ENCODE data around the gene NLRP6.
"Not testable (repeated sequence)": the region's sequence is repeated elsewhere in the genome, so short reads cannot be mapped to it uniquely, and the experiment has no call there.

Gene NLRP6

DNA sequence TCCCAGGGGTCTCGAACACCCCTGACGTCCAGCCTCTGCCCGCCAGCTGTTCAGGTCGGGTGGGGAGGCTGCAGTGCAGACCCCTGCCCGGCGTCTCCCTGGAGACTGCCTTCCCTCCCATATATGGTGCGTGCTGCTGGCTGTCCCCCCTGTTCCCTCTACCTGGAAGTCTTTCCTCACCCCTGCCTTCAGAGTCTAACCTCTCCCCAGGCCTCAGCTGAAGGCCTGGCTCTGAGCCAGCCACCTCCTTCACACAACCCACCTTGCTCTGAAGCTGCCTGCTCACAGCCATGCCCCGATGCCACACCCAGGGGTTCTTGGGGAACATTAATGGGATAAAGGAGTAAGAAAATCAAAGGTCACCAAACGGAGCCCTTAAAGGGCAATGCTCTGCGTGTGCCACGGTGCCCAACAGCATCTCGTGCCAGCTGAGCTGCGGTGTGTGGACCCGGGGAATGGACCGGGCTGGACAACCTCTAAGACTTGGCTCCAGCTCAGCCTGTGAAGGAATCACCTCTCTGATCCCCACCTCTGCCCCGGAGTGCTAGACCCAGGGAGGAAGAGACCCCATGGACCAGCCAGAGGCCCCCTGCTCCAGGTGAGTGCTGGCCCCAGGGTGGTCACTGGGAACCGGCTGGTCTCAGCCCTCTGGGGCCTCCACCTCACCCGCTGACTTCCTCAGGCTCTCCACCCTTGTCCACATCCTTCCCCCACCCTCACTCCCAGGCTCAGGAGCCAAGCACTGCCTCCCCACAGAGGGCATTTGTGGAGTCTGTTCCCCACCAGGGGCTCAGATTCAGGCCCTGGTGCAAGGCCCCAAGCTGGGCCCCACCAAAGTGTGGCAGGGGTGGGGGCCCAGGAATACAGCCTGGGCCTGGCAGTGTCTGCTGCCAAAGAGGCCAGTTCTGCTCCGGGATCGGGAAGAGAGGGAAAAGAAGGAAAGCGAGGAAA, at the start of gene NLRP6:
Gene NLRP6, plus strand, starts transcription at position 407 of the 951 bp plus-strand sequence. Its CDS starts 163 bp downstream, at position 570.
- in situ Hi-C loops (cut with HindIII; ENCODE audit: low sequenced_read_pairs): no loop called here

DNA sequence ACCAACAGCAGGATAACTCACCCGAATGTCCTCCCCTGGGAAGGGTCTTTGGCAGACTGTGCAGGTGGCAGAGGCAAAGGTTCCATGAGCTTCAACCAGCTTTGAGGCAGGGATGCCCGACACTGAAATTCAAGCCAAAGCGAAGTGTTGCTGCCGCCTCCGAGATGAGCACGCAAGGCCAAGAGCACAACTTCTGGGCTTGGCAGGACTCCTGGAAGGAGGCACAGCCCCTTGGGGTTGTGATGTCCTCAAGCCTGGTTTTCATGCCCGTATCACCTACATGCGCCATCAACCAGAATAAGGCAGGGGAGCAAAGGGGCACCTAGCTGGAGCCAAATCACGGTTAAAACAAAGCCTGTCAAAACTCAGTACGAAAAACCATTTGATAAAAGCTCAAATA, 47.8 kb upstream of the NLRP6 start:
- in situ Hi-C loops (cut with HindIII; ENCODE audit: low sequenced_read_pairs): no loop called here

DNA sequence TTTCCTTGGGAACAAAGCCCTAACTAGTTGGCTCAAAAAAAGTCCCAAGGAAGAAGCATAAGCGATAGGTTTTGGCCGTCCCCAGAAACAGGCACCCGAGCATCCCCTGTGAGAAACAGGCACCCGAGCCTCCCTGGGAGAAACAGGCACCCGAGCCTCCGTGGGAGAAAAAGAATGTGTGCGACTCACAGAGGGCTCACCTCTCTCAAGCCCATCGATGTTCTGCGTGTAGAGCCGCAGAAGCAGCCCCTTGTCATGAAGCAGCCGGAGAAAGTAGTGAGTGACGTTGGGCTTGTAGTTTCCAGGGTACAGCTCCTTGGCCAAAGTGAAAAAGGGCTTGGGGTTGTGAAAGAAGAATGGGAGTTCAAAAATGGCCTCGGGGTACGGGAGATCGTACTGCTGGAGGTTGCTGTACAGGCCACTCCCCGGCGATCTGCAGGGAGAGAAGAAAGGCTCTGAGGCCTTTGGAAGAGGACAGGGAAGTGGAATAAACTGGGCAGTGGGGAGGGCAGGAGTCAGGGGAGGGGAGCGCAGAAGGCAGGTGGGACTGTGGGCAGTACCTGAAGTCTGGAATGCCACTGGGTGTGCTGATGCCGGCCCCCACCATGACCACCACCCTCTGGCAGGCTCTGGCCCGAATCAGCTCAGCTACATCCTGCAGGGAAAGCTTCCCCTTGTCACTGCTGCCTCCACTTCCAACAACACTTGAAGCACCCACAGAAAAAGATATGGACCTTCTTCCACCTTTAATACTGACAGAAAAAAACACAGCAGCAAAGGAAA, 45.2 kb upstream of the NLRP6 start:
- in situ Hi-C loops (cut with HindIII; ENCODE audit: low sequenced_read_pairs): no loop called here

DNA sequence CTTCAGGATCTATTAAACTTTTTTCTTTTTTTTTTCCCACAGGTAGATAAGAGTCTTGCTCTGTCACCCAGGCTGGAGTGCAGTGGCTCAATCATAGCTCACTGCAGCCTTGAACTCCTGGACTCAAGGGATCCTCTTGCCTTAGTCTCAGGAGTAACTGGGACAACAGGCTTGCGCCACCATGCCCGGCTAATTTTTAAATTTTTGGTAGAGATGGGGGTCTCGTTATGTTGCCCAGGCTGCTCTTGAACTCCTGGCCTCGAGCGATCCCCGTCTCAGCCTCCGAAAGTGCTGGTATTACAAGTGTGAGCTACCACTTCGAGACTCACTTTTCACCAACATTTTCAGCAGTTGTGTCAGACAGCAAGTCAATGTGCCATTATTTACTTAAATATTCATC, 43.0 kb upstream of the NLRP6 start:
- in situ Hi-C loops (cut with HindIII; ENCODE audit: low sequenced_read_pairs): no loop called here

DNA sequence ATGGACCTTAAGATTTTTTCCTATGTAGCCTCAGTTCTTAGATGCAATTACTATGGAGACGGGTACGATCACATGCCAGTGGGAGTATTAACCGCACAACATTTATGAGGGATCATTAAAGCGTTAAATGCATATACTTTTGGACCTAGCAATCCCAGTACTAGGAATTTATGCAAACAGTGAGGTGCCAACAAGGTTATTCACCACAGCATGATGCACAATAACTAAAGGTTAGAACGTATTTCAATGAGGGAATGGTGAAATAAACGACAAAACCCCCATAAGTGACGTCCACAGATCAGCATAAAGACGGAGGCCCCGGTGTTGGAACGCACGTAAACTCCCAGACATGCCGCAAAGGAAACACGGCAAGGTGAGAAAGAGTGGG, 42.6 kb upstream of the NLRP6 start:
- in situ Hi-C loops (cut with HindIII; ENCODE audit: low sequenced_read_pairs): no loop called here

DNA sequence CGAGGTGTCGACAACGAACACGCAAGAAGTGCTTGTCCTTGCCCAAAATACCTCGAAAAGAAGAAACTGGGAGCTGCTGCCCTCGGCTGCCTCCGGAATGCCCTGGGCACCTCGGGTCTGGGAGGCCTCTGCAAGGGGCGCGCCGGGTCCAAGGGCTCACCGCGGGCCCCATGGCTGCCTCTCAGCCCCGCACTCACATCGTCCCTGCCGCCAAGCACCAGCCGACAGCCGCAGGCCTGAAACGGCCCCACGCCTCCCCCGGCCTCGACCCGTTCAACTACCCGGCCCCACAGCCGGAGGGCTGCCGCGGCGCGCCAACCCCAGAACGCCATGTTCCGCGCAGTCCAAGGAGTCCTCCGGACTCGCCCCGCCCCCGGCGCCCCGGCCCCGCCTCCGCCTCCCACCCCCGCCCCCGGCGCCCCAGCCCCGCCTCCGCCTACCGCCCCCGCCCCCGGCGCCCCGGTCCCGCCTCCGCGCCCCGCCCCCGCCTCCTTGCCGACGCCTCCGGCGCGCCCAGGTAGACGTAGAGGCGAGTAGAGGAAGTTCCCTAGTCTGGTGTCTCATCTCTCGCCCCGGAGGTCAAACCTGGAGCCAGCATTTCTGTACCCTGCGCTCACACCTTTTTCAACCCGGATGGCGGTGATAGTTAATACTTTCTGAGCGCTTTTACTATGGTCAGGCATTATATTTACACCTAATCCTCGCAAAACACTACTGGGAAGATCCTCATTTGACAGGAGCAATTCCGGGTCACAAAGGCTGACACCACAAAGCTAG, 42.0 kb upstream of the NLRP6 start, which contains the start of gene SIRT3:
Gene SIRT3, minus strand, starts transcription at position 346 of the 777 bp plus-strand sequence. Its CDS starts 14 bp downstream, at position 332.
- in situ Hi-C loops (cut with HindIII; ENCODE audit: low sequenced_read_pairs): no loop called here

DNA sequence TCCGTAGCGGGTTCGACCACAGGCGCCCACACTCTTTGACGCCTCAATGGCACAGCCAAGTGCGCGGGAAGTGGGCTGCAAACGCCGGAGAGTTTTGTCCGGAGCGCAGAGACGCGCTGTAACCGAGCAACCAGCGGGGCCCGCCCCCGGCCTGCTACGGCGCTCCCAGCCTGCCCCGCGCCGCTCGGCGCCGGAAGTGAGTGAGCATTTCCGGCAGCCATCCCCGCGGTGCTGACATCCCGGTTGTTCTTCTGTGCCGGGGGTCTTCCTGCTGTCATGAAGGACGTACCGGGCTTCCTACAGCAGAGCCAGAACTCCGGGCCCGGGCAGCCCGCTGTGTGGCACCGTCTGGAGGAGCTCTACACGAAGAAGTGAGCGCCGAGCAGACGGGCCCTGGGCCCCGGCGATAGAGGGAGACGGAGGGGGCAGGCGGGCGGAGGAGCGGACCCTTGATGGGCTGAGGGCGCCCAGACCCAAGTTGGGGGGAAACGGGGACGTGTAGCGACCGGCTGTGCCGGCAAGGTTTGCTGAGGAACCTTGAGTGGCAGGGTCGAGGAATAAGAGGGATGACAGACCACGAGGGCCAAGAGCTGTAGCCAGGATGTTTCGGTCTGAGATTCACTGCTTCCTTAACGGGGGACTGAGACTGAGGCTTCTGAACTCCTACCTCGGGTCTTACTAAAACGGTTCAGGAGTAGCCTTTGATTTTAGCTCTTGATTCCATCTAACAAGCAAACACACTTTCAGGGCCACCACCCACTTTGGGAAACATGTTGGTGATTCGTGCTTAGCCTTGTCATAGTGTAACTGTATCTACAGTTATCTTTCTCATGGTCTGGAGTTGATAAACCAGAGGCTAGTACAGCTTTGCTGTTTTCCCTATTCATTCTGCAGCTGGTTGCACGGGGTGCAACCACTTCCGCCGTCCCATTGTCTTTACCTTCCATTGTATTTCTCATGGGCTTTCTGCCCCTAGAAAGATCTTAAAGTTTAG, 41.1 kb upstream of the NLRP6 start, which contains the start of gene PSMD13:
Gene PSMD13, plus strand, starts transcription at position 203 of the 994 bp plus-strand sequence. Its CDS starts 74 bp downstream, at position 277.
- in situ Hi-C loops (cut with HindIII; ENCODE audit: low sequenced_read_pairs): no loop called here

DNA sequence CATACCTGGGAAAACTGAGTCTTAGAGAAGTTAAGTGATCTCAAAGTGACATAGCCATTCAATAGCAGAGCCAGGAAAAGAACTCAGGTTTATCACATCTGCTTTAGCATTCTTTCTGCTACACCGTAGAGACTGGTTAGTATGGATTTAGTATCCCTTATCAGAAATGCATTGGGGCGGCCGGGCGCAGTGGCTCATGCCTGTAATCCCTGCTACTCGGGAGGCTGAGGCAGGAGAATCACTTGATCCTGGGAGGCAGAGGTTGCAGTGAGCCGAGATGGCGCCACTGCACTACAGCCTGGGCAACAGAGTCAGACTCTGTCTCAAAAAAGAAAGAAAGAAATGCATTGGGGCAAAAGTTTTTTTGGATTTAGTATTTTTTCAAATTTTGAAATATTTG, 39.9 kb upstream of the NLRP6 start:
- in situ Hi-C loops (cut with HindIII; ENCODE audit: low sequenced_read_pairs): not testable (repeated sequence)

DNA sequence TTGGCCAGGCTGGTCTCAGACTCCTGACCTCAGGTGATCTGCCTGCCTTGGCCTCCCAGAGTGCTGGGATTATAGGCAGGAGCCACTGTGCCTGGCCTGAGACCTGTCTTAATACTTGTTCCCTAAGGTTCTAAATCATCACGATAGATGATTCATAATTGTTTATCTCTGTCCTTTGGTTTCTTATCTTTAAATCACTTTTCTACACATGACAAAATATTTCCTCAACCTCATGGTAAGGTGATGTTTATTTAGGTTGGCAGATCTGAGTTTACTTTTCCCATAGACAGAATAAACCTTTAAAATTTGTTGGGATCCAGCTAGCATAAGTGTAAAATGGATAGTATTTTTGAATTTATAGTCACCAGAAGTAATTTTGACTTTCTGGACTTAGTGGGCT, 37.9 kb upstream of the NLRP6 start:
- in situ Hi-C loops (cut with HindIII; ENCODE audit: low sequenced_read_pairs): no loop called here

DNA sequence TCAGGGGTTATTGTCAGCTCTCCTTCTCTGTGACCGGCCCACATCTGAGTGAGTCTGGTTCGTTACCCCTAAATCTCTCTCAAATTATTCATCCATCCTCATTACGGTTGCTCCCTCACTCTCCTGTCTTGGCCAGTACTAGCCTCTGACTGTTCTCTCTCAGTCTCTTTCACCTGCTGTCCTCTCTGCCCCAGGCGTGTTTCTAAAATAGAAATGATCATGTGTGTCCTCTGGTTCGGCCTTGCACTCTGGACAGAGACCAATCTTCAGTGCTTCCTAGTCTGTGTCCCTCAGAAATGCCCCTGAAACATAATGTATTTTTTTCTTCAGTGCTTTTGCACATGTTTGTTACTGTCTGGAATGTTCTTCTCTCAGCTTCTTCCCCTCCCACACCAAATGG, 36.6 kb upstream of the NLRP6 start:
- in situ Hi-C loops (cut with HindIII; ENCODE audit: low sequenced_read_pairs): no loop called here

DNA sequence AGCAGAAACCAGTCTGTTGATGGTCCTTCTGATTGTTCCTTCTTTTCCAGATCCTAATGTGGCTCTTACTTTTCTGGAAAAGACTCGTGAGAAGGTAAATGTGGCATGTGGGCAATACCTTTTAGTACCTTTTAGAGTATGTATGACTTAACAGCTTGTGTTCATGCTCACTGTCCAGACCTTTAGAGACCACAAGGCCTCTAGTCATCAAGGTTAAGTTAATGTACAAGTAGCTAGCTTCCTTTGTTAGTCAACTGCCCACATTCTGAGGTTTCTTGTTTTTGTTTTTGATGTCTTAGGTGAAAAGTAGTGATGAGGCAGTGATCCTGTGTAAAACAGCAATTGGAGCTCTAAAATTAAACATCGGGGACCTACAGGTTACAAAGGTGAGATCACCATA, 33.8 kb upstream of the NLRP6 start:
- in situ Hi-C loops (cut with HindIII; ENCODE audit: low sequenced_read_pairs): no loop called here

DNA sequence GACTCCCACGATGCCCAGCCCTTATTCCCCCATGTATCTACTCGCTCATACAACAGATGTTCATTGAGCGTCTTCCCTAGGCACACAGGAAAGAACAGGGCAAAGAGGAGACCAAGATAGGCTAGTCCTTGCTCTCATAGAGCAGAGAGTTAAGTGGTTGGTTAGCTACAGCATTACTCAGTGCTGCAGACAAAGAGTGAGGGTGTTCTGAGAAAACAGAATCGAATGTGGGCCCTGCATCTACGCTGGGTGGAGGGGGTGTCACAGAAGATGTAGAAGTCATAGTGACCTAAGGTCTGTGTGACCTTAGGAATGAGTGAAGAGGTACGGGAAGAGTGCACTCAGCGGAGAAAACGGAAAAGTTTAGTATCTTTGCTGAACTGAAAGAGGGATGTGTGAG, 29.1 kb upstream of the NLRP6 start:
- in situ Hi-C loops (cut with HindIII; ENCODE audit: low sequenced_read_pairs): no loop called here

DNA sequence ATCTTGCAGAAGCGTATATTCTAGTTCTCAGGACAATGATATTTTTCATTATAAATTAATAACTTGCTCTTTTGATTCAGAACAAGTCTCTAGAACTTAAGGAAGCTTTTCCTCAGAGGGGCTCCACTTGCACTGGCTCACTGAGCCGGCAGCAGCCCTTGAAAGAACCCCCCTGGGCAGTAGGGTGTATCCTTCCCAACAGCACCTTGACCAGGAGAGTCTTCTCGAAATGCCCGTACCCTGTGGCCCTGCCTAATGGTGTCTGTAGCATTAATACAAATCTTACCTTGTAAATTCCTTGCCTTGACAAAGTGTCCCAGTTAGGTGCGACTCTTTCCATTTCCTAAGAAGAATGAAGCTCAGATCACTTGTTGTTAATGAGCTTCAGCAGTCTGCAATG, 27.9 kb upstream of the NLRP6 start:
- in situ Hi-C loops (cut with HindIII; ENCODE audit: low sequenced_read_pairs): loop anchor here (10.0 kb wide), 2 partner anchors 85 to 205 kb away; partner anchors contain the start of gene PTDSS2

DNA sequence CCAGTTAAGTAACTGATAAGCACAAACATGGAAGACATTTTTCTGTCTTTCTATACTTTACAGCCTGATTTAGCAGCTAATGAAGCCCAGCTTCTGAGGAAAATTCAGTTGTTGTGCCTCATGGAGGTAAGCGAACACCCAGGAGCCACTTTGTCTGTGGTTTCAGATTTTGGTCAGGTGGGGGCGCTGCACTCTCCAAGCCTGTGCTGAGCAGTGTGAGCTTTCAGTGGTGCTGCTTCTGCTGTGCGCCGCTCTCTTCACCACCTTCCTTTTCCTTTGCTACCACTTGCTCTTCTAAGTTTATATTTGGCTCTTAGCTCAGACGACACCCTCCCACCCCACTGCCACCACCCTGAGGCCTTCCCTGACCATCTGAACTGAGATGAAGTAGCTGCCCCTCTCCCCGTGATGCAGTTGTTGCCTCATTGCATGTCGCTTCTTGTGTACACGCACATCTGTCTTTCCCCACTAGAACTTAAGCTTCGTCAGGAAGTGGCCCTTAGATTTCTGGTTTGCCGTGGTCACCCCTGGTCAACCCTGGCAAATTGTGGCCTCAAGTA, 27.4 kb upstream of the NLRP6 start:
- in situ Hi-C loops (cut with HindIII; ENCODE audit: low sequenced_read_pairs): loop anchor here (10.0 kb wide), 2 partner anchors 84 to 204 kb away; partner anchors contain the start of gene PTDSS2

DNA sequence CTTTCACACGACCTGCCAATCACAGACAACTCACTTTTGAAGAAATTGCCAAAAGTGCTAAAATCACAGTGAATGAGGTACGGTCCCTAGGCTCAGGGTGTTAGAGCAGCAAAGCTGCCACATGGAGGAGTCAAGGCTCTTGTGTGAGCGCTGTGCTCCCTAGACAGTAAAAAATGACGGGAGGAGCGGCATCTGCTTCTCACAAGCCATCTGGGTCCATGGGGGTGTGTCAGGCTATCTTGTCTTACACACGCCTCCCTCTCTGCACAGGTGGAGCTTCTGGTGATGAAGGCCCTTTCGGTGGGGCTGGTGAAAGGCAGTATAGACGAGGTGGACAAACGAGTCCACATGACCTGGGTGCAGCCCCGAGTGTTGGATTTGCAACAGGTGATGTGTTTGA, 26.7 kb upstream of the NLRP6 start:
- in situ Hi-C loops (cut with HindIII; ENCODE audit: low sequenced_read_pairs): loop anchor here (10.0 kb wide), 2 partner anchors 83 to 203 kb away; partner anchors contain the start of gene PTDSS2

DNA sequence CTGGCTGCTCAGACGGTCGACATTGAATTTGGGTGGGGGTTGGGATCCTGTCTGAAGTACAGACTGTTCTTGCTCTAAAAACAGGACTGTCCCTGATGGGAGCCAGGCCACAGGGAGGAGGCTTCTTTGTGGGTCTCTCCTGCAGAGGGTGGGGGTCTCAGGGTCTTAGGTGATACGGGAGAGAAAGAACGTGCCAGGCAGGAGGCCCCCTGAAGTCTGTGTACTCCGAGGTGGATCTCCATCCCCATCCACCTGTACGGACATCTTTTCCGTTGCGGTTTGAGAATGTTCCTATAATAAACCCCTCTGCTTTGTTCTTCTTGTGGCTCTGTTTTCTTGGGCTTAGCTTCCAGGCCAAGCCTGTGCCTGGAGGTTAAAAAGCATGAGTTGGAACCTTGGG, 25.5 kb upstream of the NLRP6 start:
- in situ Hi-C loops (cut with HindIII; ENCODE audit: low sequenced_read_pairs): loop anchor here (10.0 kb wide), 2 partner anchors 82 to 202 kb away; partner anchors contain the start of gene PTDSS2

DNA sequence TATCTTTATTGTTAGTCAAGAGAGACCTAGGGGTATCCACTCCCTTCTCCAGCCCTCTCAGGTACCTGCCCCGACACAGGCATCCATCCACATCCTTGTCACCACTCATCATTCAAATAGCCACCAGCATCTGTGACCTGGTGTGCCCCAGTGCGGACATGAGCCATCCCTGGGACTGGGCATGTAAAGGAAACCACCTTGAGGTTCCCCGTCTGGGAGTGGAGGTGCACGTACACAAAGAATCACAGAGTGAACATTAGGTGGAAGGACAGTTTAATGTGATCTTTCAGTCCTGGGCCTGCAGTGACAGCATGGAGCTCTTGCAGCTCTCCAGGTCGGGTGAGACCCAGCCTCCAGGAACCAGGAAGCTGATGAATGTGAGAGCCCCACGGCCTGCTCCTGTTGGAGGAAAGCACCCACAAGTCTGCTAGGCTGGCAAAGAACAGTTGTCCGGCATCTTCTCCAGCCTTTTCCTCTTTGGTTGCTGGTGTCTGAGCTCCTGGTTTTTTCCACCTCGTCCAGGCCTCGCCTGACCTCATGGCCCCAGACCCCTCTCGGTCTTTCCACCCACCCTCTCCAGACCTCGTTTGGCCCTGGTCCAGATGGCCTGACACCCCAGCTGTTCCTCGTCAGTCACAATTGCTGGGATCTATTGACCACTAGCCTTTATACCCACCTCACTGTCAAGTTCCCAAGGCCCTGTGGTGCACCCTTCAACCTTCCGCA, 24.9 kb upstream of the NLRP6 start:
- in situ Hi-C loops (cut with HindIII; ENCODE audit: low sequenced_read_pairs): loop anchor here (10.0 kb wide), 2 partner anchors 81 to 201 kb away; partner anchors contain the start of gene PTDSS2

DNA sequence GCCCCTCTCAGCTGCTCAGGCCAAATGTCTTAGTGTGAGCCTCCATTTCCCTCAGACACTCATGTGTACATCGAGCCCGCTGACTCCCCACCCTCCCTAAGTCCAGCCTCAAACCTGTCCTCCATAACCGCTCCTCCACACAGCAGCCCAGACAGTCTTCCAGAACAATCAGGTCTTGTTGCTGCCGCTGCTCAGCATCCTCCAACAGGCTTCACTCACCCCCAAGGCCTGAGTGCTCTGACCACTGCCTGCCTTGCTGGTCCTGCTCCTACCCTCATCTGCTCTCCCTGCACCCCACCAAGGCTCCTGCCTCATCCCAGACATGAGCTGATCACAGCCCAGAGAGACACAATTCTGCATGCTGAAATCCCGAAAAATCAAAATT, 24.3 kb upstream of the NLRP6 start:
- in situ Hi-C loops (cut with HindIII; ENCODE audit: low sequenced_read_pairs): loop anchor here (10.0 kb wide), 2 partner anchors 81 to 201 kb away; partner anchors contain the start of gene PTDSS2

Measured in DLD1 (cell line).